Renal pelvis (tissue), 12 donors: ENCODE results near the gene COX6B2. TPM values are rescaled to one million over a fixed set of nuclear protein-coding genes. Genes with fewer than 3 reads are reported as not detected.
"Not testable (repeated sequence)": the region's sequence is repeated elsewhere in the genome, so short reads cannot be mapped to it uniquely, and the experiment has no call there.

Experiments
- DNase-seq: peaks from one replicate; pipeline ENCODE4 v3.0.0-alpha.2; 2013
- long read RNA-seq, 16 experiments: transcript quantifications; one replicate each; lab custom pipeline, GENCODE V29; 2026
- polyA plus RNA-seq, 3 donors: library from polyadenylated mRNA; unstranded; fragments of 120-200 nt; gene quantifications; one replicate each; pipeline ENCODE4 v1.2.1, GENCODE V29; 2013; ENCODE audit not compliant: insufficient read length in 3 of 3

COX6B2 gene
- 1 to 10 TPM in 2 of 3 donors, under 1 TPM in 1; 0.97 to 2.0 (median 1.3) TPM for polyA plus RNA-seq
- long read RNA-seq, donor 1: 0 reads
- long read RNA-seq, donor 2: 0 reads
- long read RNA-seq, donor 3: 0 reads
- long read RNA-seq, donor 4: 0 reads
- long read RNA-seq, donor 5: 0 reads
- long read RNA-seq, donor 6: 0 reads
- long read RNA-seq, donor 7: 0 reads
- long read RNA-seq, donor 8: 0 reads
- long read RNA-seq, donor 9: 0 reads
- long read RNA-seq, donor 10: 0 reads
- long read RNA-seq, donor 11: 0 reads
- long read RNA-seq, donor 12: 0 reads
- long read RNA-seq, donor 13: 0 reads
- long read RNA-seq, donor 14: 0 reads
- long read RNA-seq, donor 15: 0 reads
- long read RNA-seq, donor 16: 0 reads

- no peak for DNase-seq
These were observed at the start of gene COX6B2 for GRCh38 chr19:55354698-55355212. Gene COX6B2 (minus strand): TSS chr19:55354719. CDS start chr19:55354521, 198 bp downstream.

GRCh38 chr19:55402509-55402908 is 48.0 kb upstream of the COX6B2 start:
- no peak for DNase-seq

GRCh38 chr19:55401390-55401789 is 46.9 kb upstream of the COX6B2 start:
- DNase-seq: not testable (repeated sequence)

GRCh38 chr19:55400281-55401087 is 46.0 kb upstream of the COX6B2 start:
- no peak for DNase-seq

GRCh38 chr19:55398200-55398925 is 43.8 kb upstream of the COX6B2 start:
- no peak for DNase-seq

- no peak for DNase-seq
These were observed 38.6 kb upstream of the COX6B2 start for GRCh38 chr19:55392820-55393761.

- DNase-seq: no peak
These were observed 37.4 kb upstream of the COX6B2 start for GRCh38 chr19:55391702-55392615.

GRCh38 chr19:55391191-55391670 is 36.7 kb upstream of the COX6B2 start:
- no peak for DNase-seq

GRCh38 chr19:55390461-55390880 is 36.0 kb upstream of the COX6B2 start:
- DNase-seq: no peak

GRCh38 chr19:55389386-55390317 is 35.1 kb upstream of the COX6B2 start:
- DNase-seq: no peak

GRCh38 chr19:55387736-55388497 is 33.4 kb upstream of the COX6B2 start:
- no peak for DNase-seq

GRCh38 chr19:55386493-55386971 is 32.0 kb upstream of the COX6B2 start:
- no peak for DNase-seq

- peak; percentile 99 for DNase-seq
These were observed 31.4 kb upstream of the COX6B2 start, which contains the start of gene RPL28 for GRCh38 chr19:55385724-55386492. Gene RPL28 (plus strand): TSS chr19:55385932. CDS start chr19:55386358, 426 bp downstream.

- DNase-seq: peak; percentile 95
These were observed 30.6 kb upstream of the COX6B2 start for GRCh38 chr19:55384920-55385723.

GRCh38 chr19:55384131-55384919 is 29.8 kb upstream of the COX6B2 start, which contains the start of gene TMEM238:
Gene TMEM238 (minus strand): TSS chr19:55384292. CDS start chr19:55384259, 33 bp downstream.
- DNase-seq: no peak
